Suprapubic skin (tissue), 4 donors: ENCODE data around the gene TDP2. TPM values are rescaled to one million over a fixed set of nuclear protein-coding genes. Genes with fewer than 3 reads are reported as not detected.
"Not testable (repeated sequence)": the region's sequence is repeated elsewhere in the genome, so short reads cannot be mapped to it uniquely, and the experiment has no call there.

Experiments used
- DNase-seq, 2 donors: peaks; one replicate each; pipeline ENCODE4 v3.0.0-alpha.2; 2019; ENCODE audit warnings: low spot score in 2 of 2
- H3K27ac ChIP-seq: fragments of 200-600 bp; sonication (generic); one replicate; pipeline ENCODE4 v1.5.1; 2019
- H3K27me3 ChIP-seq: fragments of 200-600 bp; sonication (generic); one replicate; pipeline ENCODE4 v1.5.1; 2019
- H3K36me3 ChIP-seq: fragments of 200-600 bp; sonication (generic); one replicate; pipeline ENCODE4 v1.5.1; 2019
- H3K4me1 ChIP-seq: fragments of 200-600 bp; sonication (generic); one replicate; pipeline ENCODE4 v1.5.1; 2019
- H3K4me3 ChIP-seq: fragments of 200-600 bp; sonication (generic); one replicate; pipeline ENCODE4 v1.5.1; 2019; ENCODE audit warnings: mild to moderate bottlenecking
- H3K9me3 ChIP-seq: fragments of 200-600 bp; sonication (generic); one replicate; pipeline ENCODE4 v1.5.1; 2019
- CTCF ChIP-seq, 2 donors: fragments of 200-600 bp in 1 of 2; fragments of 450-650 bp in 1 of 2; sonication (generic) in 1 of 2; IDR thresholded peaks; one replicate each; pipeline ENCODE4 v1.5.1; 2016 to 2019; ENCODE audit warnings: antibody characterized with exemption in 2 of 2, mild to moderate bottlenecking in 1 of 2, moderate library complexity in 1 of 2
- EP300 ChIP-seq: sonication (generic); formaldehyde crosslinking; IDR thresholded peaks from one replicate; pipeline ENCODE4 v1.6.1; 2017; ENCODE audit warnings: antibody characterized with exemption
- POLR2A ChIP-seq, 2 donors: fragments of 450-650 bp; IDR thresholded peaks; one replicate each; pipeline ENCODE4 v1.6.1; 2017; ENCODE audit warnings: antibody characterized with exemption in 2 of 2, mild to moderate bottlenecking in 2 of 2, moderate library complexity in 2 of 2
- POLR2AphosphoS5 ChIP-seq, 3 donors: sonication (generic); formaldehyde crosslinking; IDR thresholded peaks; one replicate each; pipeline ENCODE4 v1.6.1; 2017; ENCODE audit warnings: antibody characterized with exemption in 3 of 3
- WGBS: methylation state at CpG from one replicate; pipeline ENCODE4 v1.1.5; 2018; 5-methylcytosine and 5-hydroxymethylcytosine counted together
- total RNA-seq, 4 donors: library from RNA; depleted of rRNA; stranded (reverse); fragments of >200 nt; gene quantifications; one replicate each; pipeline ENCODE4 v1.1.0, GENCODE V29; 2016

TDP2 gene
- total RNA-seq, 4 donors from 2014 or later = 15.3 to 26.2 (median 23.8) TPM

GRCh38 chr6:24648276-24648675 lies 18.4 kb downstream of the TDP2 start:
- Histone ChIP-seq H3K27me3 (peaks cover 6% of the 10 kb centered on the region), H3K4me3 (no peak overlapping the region), H3K4me1 (peaks cover 7% of the 10 kb centered on the region), H3K36me3 (peaks cover 30% of the 10 kb centered on the region), H3K27ac (no peak overlapping the region), H3K9me3 (no peaks in the 10 kb centered on the region)
- no peak for DNase-seq
- TF ChIP-seq POLR2AphosphoS5 (IDR thresholded peaks at IDR 0.05) (no peak), CTCF (IDR thresholded peaks at IDR 0.05) (no peak), POLR2A (IDR thresholded peaks at IDR 0.05) (no peak), EP300 (no peak)
- 96% methylated on average over 5 of the region's 5 CpGs for WGBS

GRCh38 chr6:24646771-24647170 lies 19.9 kb downstream of the TDP2 start:
- H3K36me3 ChIP-seq = peaks cover 15% of the 10 kb centered on the region
- TF ChIP-seq EP300 (no peak), CTCF (IDR thresholded peaks at IDR 0.05) (no peak), POLR2A (IDR thresholded peaks at IDR 0.05) (no peak), POLR2AphosphoS5 (IDR thresholded peaks at IDR 0.05) (no peak)
- peak overlapping the region; percentile 67 for H3K27ac ChIP-seq
- peak overlapping the region; percentile 59 for H3K4me3 ChIP-seq
- no peaks in the 10 kb centered on the region for H3K9me3 ChIP-seq
- H3K4me1 ChIP-seq = peaks cover 7% of the 10 kb centered on the region
- peaks cover 8% of the 10 kb centered on the region for H3K27me3 ChIP-seq
- no peak for DNase-seq
- 69% methylated on average over 8 of the region's 8 CpGs for WGBS

GRCh38 chr6:24644377-24644776 lies 22.3 kb downstream of the TDP2 start:
- peaks cover 8% of the 10 kb centered on the region for H3K27me3 ChIP-seq
- WGBS = 71% methylated on average over 4 of the region's 4 CpGs
- no peak for DNase-seq
- H3K36me3 ChIP-seq = no peaks in the 10 kb centered on the region
- H3K27ac ChIP-seq = no peak overlapping the region
- no peak overlapping the region for H3K4me3 ChIP-seq
- TF ChIP-seq CTCF (IDR thresholded peaks at IDR 0.05) = no peak
- no peak for TF ChIP-seq EP300
- no peak for TF ChIP-seq POLR2A (IDR thresholded peaks at IDR 0.05)
- TF ChIP-seq POLR2AphosphoS5 (IDR thresholded peaks at IDR 0.05) = no peak
- peaks cover 7% of the 10 kb centered on the region for H3K4me1 ChIP-seq
- no peaks in the 10 kb centered on the region for H3K9me3 ChIP-seq

DNA sequence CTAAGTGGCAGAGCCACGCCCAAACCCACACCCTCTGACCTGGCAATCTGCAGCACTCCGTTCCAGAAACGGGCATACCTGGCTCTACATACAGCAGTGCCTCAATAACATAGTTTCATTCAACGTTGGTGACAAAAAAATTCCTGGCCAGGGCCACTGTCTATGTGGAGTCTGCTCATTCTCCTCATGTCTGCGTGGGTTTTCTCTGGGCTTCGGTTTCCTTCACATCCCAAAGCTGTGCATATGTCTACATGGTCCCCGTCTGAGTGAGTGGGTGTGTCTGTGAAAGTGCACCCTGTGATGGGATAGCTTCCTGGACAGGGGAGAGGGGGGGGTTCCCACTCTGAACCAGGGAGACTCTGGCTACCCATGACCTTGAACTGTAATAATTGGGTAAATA lies 22.8 kb downstream of the TDP2 start:
- DNase-seq = no peak
- Histone ChIP-seq H3K27ac (no peak overlapping the region), H3K4me1 (peaks cover 7% of the 10 kb centered on the region), H3K9me3 (no peaks in the 10 kb centered on the region), H3K27me3 (peaks cover 8% of the 10 kb centered on the region), H3K36me3 (no peaks in the 10 kb centered on the region), H3K4me3 (no peak overlapping the region)
- TF ChIP-seq CTCF (IDR thresholded peaks at IDR 0.05) (no peak), POLR2A (IDR thresholded peaks at IDR 0.05) (no peak), POLR2AphosphoS5 (IDR thresholded peaks at IDR 0.05) (no peak), EP300 (no peak)
- WGBS = 56% methylated on average over 7 of the region's 7 CpGs

- DNase-seq = no peak
- peaks cover 7% of the 10 kb centered on the region for H3K4me1 ChIP-seq
- TF ChIP-seq POLR2AphosphoS5 (IDR thresholded peaks at IDR 0.05) = no peak
- no peak for TF ChIP-seq EP300
- TF ChIP-seq CTCF (IDR thresholded peaks at IDR 0.05) = no peak
- no peak for TF ChIP-seq POLR2A (IDR thresholded peaks at IDR 0.05)
- no peak overlapping the region for H3K27ac ChIP-seq
- no peak overlapping the region for H3K4me3 ChIP-seq
- no peaks in the 10 kb centered on the region for H3K9me3 ChIP-seq
- H3K36me3 ChIP-seq = no peaks in the 10 kb centered on the region
- H3K27me3 ChIP-seq = peaks cover 8% of the 10 kb centered on the region
Observed at GRCh38 chr6:24642061-24642460, 24.6 kb downstream of the TDP2 start.

GRCh38 chr6:24640631-24641030 lies 26.1 kb downstream of the TDP2 start:
- whole genome bisulfite sequencing = 92% methylated on average over 5 of the region's 5 CpGs
- H3K27me3 ChIP-seq = peaks cover 12% of the 10 kb centered on the region
- H3K4me1 ChIP-seq = not testable (repeated sequence)

More at GRCh38 chr6:24640631-24641030, 26.1 kb downstream of the TDP2 start:
- not testable (repeated sequence) for H3K36me3 ChIP-seq, H3K27ac ChIP-seq, H3K4me3 ChIP-seq, H3K9me3 ChIP-seq, DNase-seq
